Stimulated activated CD4-positive, alpha-beta T cell treated with anti-CD3 and anti-CD28 coated beads, Interleukin-1b, Interleukin-23, amount 100 ng/mL, for 4 hours (primary cell): ENCODE data around the gene LPCAT2.

Source experiments
- DNase-seq, 2 donors: peaks; one replicate each; pipeline ENCODE4 v3.0.0-alpha.2; 2020; ENCODE audit warnings: low read depth in 2 of 2

LPCAT2 gene

GRCh38 chr16:55503726-55504550, 4.9 kb upstream of the LPCAT2 start:
- no peak for DNase-seq

- no peak for DNase-seq
These were observed 3.4 kb upstream of the LPCAT2 start for GRCh38 chr16:55505333-55506015.

- no peak for DNase-seq
These were observed 2.8 kb upstream of the LPCAT2 start for GRCh38 chr16:55506083-55506482.

GRCh38 chr16:55506708-55507107, 2.2 kb upstream of the LPCAT2 start:
- no peak for DNase-seq

- no peak for DNase-seq
These were observed 476 bp upstream of the LPCAT2 start for GRCh38 chr16:55508271-55508921.

- DNase-seq: no peak
These were observed 1.4 kb downstream of the LPCAT2 start for GRCh38 chr16:55510185-55510805.

GRCh38 chr16:55512941-55513340, 4.1 kb downstream of the LPCAT2 start:
- DNase-seq: no peak

- no peak for DNase-seq
These were observed 4.7 kb downstream of the LPCAT2 start for GRCh38 chr16:55513616-55514015.

GRCh38 chr16:55515111-55515510, 6.2 kb downstream of the LPCAT2 start:
- no peak for DNase-seq

GRCh38 chr16:55521792-55522191, 12.9 kb downstream of the LPCAT2 start:
- DNase-seq: no peak

GRCh38 chr16:55526441-55526840, 17.6 kb downstream of the LPCAT2 start:
- DNase-seq: no peak

GRCh38 chr16:55527885-55528284, 19.0 kb downstream of the LPCAT2 start:
- no peak for DNase-seq

- no peak for DNase-seq
These were observed 20.1 kb downstream of the LPCAT2 start for GRCh38 chr16:55529018-55529417.

GRCh38 chr16:55530316-55530856, 21.5 kb downstream of the LPCAT2 start:
- DNase-seq: no peak

- DNase-seq: no peak
These were observed 23.4 kb downstream of the LPCAT2 start for GRCh38 chr16:55532227-55532626.

GRCh38 chr16:55534756-55535155, 25.9 kb downstream of the LPCAT2 start:
- no peak for DNase-seq

GRCh38 chr16:55539049-55539448, 30.2 kb downstream of the LPCAT2 start:
- DNase-seq: no peak

GRCh38 chr16:55539488-55539887, 30.6 kb downstream of the LPCAT2 start:
- no peak for DNase-seq

GRCh38 chr16:55540221-55540620, 31.3 kb downstream of the LPCAT2 start:
- DNase-seq: no peak

GRCh38 chr16:55542459-55543082, 33.7 kb downstream of the LPCAT2 start:
- no peak for DNase-seq

- no peak for DNase-seq
These were observed 34.6 kb downstream of the LPCAT2 start for GRCh38 chr16:55543472-55543871.

GRCh38 chr16:55552621-55553020, 43.7 kb downstream of the LPCAT2 start:
- no peak for DNase-seq
